Esophagus (tissue), 2 donors: ENCODE data around the gene SETDB2. TPM values are rescaled to one million over a fixed set of nuclear protein-coding genes. Genes with fewer than 3 reads are reported as not detected.
"Not testable (repeated sequence)": the region's sequence is repeated elsewhere in the genome, so short reads cannot be mapped to it uniquely, and the experiment has no call there.

Source experiments
- H3K27ac ChIP-seq, 2 donors: one replicate each; pipeline ENCODE4 v1.5.1; 2013; ENCODE audit warnings: low read depth in 2 of 2, mild to moderate bottlenecking in 2 of 2, inconsistent platforms in 1 of 2, low read length in 1 of 2, moderate library complexity in 1 of 2
- H3K27me3 ChIP-seq, 2 donors: one replicate each; pipeline ENCODE4 v1.6.1; 2013; ENCODE audit warnings: low read length in 2 of 2, control low read depth in 1 of 2, mild to moderate bottlenecking in 1 of 2; ENCODE audit not compliant: insufficient read depth in 2 of 2, control insufficient read depth in 1 of 2
- H3K36me3 ChIP-seq, 2 donors: one replicate each; pipeline ENCODE4 v1.6.1; 2013; ENCODE audit warnings: low read length in 1 of 2; ENCODE audit not compliant: control insufficient read depth in 2 of 2, insufficient read depth in 2 of 2
- H3K4me1 ChIP-seq, 2 donors: one replicate each; pipeline ENCODE4 v1.6.1; 2013; ENCODE audit warnings: low read length in 1 of 2; ENCODE audit not compliant: control insufficient read depth in 2 of 2, insufficient read depth in 2 of 2
- H3K4me3 ChIP-seq, 2 donors: one replicate each; pipeline ENCODE4 v1.5.1; 2013; ENCODE audit warnings: low read length in 2 of 2, mild to moderate bottlenecking in 2 of 2, low read depth in 1 of 2, moderate library complexity in 1 of 2
- H3K9me3 ChIP-seq, 2 donors: one replicate each; pipeline ENCODE4 v1.6.1; 2013; ENCODE audit warnings: mild to moderate bottlenecking in 2 of 2, low read depth in 1 of 2, low read length in 1 of 2, moderate library complexity in 1 of 2; ENCODE audit not compliant: control insufficient read depth in 2 of 2, insufficient read depth in 1 of 2
- WGBS, 2 donors: extraction: QIAGEN DNeasy Blood & Tissue Kit; methylation state at CpG; one replicate each; pipeline ENCODE4 v1.1.7; 2013; 5-methylcytosine and 5-hydroxymethylcytosine counted together
- polyA plus RNA-seq, 2 donors: library from polyadenylated mRNA; stranded (reverse); fragments of 200-250 nt; gene quantifications; one replicate each; pipeline ENCODE4 v1.2.3, GENCODE V29; 2013
- donor health status: healthy with polysubstance abuse.
- donor health status: Bipolar disorder and iron deficiency.

Gene SETDB2
- polyA plus RNA-seq, 2 donors: 2.0 to 2.1 TPM

DNA sequence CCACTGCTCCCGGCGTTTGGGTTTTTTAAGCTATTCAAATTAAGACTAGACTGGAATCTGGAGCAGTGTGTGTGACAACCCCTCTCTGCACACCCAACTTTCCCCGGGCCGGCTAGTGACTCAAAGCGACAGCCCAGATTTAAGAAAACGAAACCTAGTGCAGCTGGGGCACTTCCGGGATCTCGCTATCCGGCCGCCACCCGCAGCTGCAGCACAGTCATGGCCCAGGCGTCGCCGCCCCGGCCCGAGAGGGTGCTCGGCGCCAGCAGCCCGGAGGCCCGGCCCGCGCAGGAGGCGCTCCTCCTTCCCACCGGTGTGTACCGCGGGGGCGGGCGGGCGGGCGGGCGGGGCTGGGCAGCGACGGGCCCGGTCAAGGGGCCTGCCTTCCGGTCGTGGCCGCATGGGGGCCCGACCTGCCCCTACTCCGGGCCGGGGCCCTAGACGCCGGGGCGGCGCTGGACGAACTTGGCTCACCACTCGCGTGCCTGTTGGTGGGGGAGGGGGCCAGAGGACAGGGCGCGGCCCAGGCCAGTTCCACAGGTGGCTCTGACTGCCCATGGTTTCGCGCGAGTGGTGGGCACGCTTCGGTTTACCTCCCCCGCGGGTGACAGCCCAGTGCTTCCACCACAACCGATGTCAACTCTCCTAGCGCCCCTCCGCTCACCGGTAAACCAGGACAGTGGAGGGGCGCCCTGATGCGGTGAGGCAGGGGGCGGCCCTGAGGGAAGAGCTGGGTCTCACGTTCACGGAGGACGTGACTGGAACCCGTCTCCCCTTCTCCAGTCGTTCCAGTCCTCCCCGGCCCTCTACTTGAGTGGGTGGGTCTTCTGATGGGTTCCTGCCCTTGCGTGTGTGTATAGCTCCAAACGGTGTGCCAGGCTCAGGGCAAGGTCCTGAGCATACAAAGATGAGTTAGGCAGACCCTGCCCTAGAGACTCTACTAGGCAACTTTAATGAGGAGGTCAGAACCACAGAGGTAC lies 52.0 kb downstream of the SETDB2 start, which contains the start of gene PHF11:
Gene PHF11 (plus strand): TSS at position 171 of the 980 bp plus-strand sequence. CDS start 49 bp downstream, at position 220.
- H3K9me3 ChIP-seq: no peaks in the 10 kb centered on the region
- no peaks in the 10 kb centered on the region for H3K27me3 ChIP-seq
- 3 to 4% methylated on average over 50 to 71 of the region's 71 CpGs for WGBS, 2 donors
- peaks cover 0 to 3% of the 10 kb centered on the region in 2 donors for H3K4me1 ChIP-seq
- H3K4me3 ChIP-seq: peak within 1 kb of the TSS; percentile 49 to 60
- peak within 1 kb of the TSS; percentile 97 for H3K27ac ChIP-seq
- H3K36me3 ChIP-seq: no peaks in the 10 kb centered on the region

DNA sequence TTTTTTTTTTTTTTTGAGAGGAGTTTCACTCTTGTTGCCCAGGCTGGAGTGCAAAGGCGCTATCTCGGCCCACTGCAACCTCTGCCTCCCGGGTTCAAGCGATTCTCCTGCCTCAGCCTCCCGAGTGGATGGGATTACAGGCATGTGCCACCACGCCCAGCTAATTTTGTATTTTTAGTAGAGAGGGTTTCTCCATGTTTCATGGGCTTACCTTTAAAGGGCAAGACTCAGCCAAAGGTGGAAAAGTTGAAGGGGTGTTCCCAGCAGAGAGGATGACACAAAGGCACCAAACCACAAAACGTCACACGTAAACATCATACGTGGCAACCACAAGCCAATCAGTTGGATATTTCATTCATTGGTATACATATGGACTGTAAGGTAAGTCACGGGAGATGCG lies 52.8 kb downstream of the SETDB2 start:
- not testable (repeated sequence) for H3K4me3 ChIP-seq, H3K4me1 ChIP-seq
- 71 to 72% methylated on average over 11 of the region's 11 CpGs for WGBS, 2 donors

DNA sequence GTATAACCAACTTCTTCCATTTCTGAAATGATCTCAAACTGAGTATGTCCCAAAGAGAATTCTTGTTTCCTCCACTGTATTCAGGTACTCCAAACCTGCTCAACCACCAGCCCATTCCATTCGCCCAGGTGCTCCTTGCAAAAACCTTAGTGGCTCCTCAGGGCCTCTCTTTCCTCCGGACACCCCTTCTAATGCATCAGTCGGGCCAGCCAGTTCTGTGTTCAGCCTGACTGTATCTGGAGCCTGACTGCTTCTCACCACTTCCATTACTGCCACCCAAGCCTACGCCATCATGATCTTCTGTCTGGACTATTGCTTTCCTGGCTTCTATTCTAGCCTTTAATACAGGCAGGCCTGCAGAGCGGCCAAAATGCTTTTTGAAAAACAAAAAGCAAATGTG lies 53.2 kb downstream of the SETDB2 start:
- no peak overlapping the region for H3K4me3 ChIP-seq
- peaks cover 0 to 3% of the 10 kb centered on the region in 2 donors for H3K4me1 ChIP-seq
- H3K27me3 ChIP-seq: no peaks in the 10 kb centered on the region
- H3K36me3 ChIP-seq: no peaks in the 10 kb centered on the region
- 83 to 85% methylated on average over 5 of the region's 5 CpGs for WGBS, 2 donors
- H3K27ac ChIP-seq: peak overlapping the region in 1 of 2 donors; percentile 71
- H3K9me3 ChIP-seq: no peaks in the 10 kb centered on the region

More for the DNA sequence above, 52.8 kb downstream of the SETDB2 start:
- not testable (repeated sequence) for H3K9me3 ChIP-seq, H3K27me3 ChIP-seq, H3K36me3 ChIP-seq
- H3K27ac ChIP-seq: peak overlapping the region; percentile 54 to 97

DNA sequence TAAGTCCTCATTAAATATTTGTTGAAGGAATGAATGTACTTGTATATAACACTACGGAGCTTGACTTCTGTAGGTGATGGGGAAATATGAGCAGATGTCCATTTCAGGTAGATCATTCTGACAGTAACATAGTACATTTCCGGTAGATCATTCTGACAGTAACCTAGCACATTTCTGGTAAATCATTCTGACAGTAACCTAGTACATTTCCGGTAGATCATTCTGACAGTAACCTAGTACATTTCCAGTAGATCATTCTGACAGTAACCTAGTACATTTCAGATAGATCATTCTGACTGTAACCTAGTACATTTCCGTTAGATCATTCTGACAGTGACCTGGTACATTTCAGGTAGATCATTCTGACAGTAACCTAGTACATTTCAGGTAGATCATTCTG lies 54.1 kb downstream of the SETDB2 start:
- 71 to 73% methylated on average over 4 of the region's 4 CpGs for WGBS, 2 donors
- peaks cover 0 to 3% of the 10 kb centered on the region in 2 donors for H3K4me1 ChIP-seq
- H3K27ac ChIP-seq: no peak overlapping the region
- H3K36me3 ChIP-seq: peaks cover 0 to 1% of the 10 kb centered on the region in 2 donors
- H3K27me3 ChIP-seq: no peaks in the 10 kb centered on the region
- H3K9me3 ChIP-seq: no peaks in the 10 kb centered on the region
- H3K4me3 ChIP-seq: no peak overlapping the region

DNA sequence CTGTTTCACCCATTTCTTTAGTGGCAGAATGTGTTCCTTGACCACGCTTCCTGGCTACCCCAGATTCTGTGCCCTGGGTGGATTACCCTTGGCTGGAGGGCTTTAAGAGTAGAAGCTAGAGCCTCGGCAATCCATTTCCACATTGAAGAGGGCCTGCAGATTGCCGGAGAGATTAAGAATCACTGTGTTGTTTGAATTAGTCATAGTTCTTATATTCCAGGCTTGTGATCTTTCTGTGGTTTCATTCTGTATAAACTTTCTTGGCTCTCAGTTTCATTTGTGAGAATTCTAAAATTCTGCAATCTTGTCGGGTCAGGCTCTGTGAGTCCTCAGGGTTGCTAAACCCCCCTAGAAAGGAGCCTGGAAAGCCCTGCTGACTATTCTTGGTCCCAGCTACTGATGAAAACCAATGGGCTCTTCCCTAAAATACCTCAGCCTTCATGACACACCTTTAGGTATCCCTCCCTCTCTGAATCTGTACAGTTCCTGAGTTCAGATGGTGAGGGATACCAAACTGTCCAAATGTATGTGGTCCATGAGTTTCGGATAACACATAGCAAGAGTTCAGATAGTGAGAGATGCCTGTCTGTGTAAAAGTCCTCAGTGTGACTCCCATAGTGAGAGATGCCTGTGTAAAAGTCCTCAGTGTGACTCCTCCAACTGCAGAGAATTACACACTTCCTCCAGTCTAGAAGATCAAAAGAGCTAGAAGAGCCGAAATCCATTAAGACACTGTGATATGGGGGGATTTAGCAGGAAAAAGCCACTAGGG lies 56.0 kb downstream of the SETDB2 start:
- 60 to 68% methylated on average over 6 of the region's 6 CpGs for WGBS, 2 donors
- Histone ChIP-seq H3K4me3 (no peak overlapping the region), H3K4me1 (peaks cover 0 to 3% of the 10 kb centered on the region in 2 donors), H3K27me3 (no peaks in the 10 kb centered on the region), H3K27ac (no peak overlapping the region), H3K9me3 (no peaks in the 10 kb centered on the region), H3K36me3 (peaks cover 0 to 3% of the 10 kb centered on the region in 2 donors)

DNA sequence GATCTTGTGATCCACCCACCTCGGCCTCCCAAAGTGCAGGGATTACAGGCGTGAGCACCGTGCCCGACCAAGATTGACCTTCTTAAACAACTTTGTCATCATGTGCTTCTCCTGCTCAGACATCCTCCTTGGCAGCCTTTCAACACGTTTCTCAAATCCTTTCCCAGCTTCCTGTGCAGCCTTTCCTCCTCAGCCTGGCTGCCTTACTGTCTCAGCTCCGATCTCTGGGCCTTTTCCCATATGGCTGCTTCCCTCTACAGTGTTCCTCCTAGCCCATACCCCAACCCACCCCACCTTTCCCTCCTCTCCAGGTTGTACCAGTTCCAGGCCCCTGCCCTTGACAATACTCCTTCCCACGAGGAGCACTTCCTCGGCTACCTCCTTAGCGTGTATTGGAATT lies 58.9 kb downstream of the SETDB2 start:
- H3K27me3 ChIP-seq: no peaks in the 10 kb centered on the region
- peaks cover 0 to 3% of the 10 kb centered on the region in 2 donors for H3K36me3 ChIP-seq
- no peaks in the 10 kb centered on the region for H3K4me1 ChIP-seq
- no peaks in the 10 kb centered on the region for H3K9me3 ChIP-seq
- peak overlapping the region in 1 of 2 donors; percentile 15 for H3K27ac ChIP-seq
- 69 to 73% methylated on average over 9 of the region's 9 CpGs for WGBS, 2 donors
- H3K4me3 ChIP-seq: no peak overlapping the region

DNA sequence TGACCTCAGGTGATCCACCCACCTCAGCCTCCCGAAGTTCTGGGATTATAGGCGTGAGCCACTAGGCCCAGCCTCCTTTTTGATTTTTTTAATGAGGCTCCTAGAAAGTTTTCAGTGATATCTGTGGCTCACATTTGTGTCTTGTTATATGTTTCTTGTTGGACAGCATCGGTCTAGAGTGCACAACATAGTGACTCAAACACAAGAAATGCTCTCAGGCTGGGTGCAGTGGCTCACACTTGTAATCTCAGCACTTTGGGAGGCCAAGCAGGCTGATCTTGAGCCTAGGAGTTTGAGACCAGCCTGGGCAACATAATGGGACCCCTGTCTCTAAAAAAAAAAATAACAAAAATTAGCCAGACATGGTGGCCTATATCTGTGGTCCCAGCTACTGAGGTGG lies 59.9 kb downstream of the SETDB2 start:
- WGBS, 2 donors: 88 to 93% methylated on average over 3 of the region's 3 CpGs
- Histone ChIP-seq H3K36me3 (peaks cover 0 to 3% of the 10 kb centered on the region in 2 donors), H3K4me1 (no peaks in the 10 kb centered on the region), H3K9me3 (no peaks in the 10 kb centered on the region), H3K4me3 (no peak overlapping the region), H3K27me3 (no peaks in the 10 kb centered on the region), H3K27ac (no peak overlapping the region)

DNA sequence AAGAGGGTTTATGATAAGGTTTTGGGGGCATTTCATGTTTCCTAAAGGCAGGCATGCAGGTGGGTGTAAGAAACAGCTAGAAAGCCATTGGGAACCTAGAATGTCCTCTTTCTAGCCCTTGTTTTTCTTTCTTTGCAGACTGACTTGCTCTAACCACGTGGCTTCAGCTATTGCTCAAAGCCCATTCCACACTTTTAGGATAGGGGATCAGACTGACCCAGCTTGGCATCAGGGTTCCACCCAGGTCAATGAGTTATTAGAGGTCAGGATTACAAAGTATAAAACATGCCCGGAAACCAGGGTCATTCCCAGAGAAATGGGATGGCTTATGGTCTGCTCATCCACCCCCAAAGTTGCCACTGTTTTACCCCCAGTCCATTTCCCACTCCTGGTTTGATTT lies 68.5 kb downstream of the SETDB2 start:
- H3K4me1 ChIP-seq: no peaks in the 10 kb centered on the region
- no peak overlapping the region for H3K4me3 ChIP-seq
- no peak overlapping the region for H3K27ac ChIP-seq
- no peaks in the 10 kb centered on the region for H3K27me3 ChIP-seq
- peaks cover 14 to 16% of the 10 kb centered on the region in 2 donors for H3K36me3 ChIP-seq
- WGBS, 2 donors: 86 to 97% methylated on average over 2 of the region's 2 CpGs
- H3K9me3 ChIP-seq: no peaks in the 10 kb centered on the region

DNA sequence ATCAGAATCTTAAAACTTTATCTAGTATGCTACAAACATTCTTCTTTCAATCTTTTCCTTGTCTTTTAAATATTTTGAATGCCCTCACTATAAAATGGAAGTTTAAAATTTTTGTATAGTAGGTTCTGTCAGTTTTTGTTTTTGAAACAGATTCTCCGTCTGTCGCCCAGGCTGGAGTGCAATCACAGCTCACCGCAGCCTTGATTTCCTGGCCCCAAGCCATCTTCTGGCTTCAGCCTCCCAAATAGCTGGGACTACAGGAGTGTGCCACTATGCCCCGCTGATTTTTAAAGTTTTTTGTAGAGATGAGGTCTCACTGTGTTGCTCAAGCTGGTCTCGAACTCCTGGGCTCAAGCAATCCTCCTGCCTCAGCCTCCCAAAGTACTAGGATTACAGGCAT lies 72.4 kb downstream of the SETDB2 start:
- no peaks in the 10 kb centered on the region for H3K4me1 ChIP-seq
- WGBS, 2 donors: 88 to 93% methylated on average over 5 of the region's 5 CpGs
- H3K9me3 ChIP-seq: no peaks in the 10 kb centered on the region
- no peak overlapping the region for H3K27ac ChIP-seq
- H3K27me3 ChIP-seq: no peaks in the 10 kb centered on the region
- no peak overlapping the region for H3K4me3 ChIP-seq
- peaks cover 16% of the 10 kb centered on the region in 2 donors for H3K36me3 ChIP-seq
